Kidney (tissue), 14 donors: ENCODE data around the gene CELF4. TPM values are rescaled to one million over a fixed set of nuclear protein-coding genes. Genes with fewer than 3 reads are reported as not detected.

Experiments used
- DNase-seq, 5 donors: peaks; one replicate each; pipeline ENCODE4 v3.0.0-alpha.2; 2013 to 2020
- FAIRE-seq: peaks from 2 replicates; lab custom pipeline; 2012; peaks lifted over from hg19 to GRCh38; lab: Jason Lieb, UNC
- H3K27ac ChIP-seq, 2 donors: one replicate each; pipeline ENCODE4 v1.7.0; 2013; ENCODE audit warnings: low read depth in 2 of 2, low read length in 2 of 2, inconsistent platforms in 1 of 2
- H3K27me3 ChIP-seq: one replicate; pipeline ENCODE4 v1.7.1; 2013; ENCODE audit warnings: low read length, inconsistent platforms; ENCODE audit not compliant: control insufficient read depth, insufficient read depth
- H3K36me3 ChIP-seq, 3 donors: one replicate each; pipeline versions ENCODE4 v1.7.0 to v1.7.1; 2013; ENCODE audit warnings: low read length in 3 of 3, control low read depth in 1 of 3, inconsistent platforms in 1 of 3; ENCODE audit not compliant: insufficient read depth in 3 of 3, control insufficient read depth in 2 of 3
- H3K4me1 ChIP-seq, 3 donors: one replicate each; pipeline versions ENCODE4 v1.7.0 to v1.7.1; 2013; ENCODE audit warnings: low read length in 3 of 3, inconsistent platforms in 1 of 3, low read depth in 1 of 3; ENCODE audit not compliant: control insufficient read depth in 2 of 3, insufficient read depth in 2 of 3
- H3K4me3 ChIP-seq, 3 donors: one replicate each; pipeline versions ENCODE4 v1.7.0 to v1.8.1; 2013; ENCODE audit warnings: low read length in 3 of 3, control low read depth in 1 of 3, inconsistent platforms in 1 of 3
- H3K9ac ChIP-seq, 3 donors: one replicate each; pipeline versions ENCODE4 v1.7.0 to v1.7.1; 2013; ENCODE audit warnings: low read length in 3 of 3, control low read depth in 1 of 3, inconsistent platforms in 1 of 3
- H3K9me3 ChIP-seq, 3 donors: one replicate each; pipeline versions ENCODE4 v1.7.0 to v1.7.1; 2013; ENCODE audit warnings: low read length in 3 of 3, control low read depth in 1 of 3, inconsistent platforms in 1 of 3; ENCODE audit not compliant: control insufficient read depth in 2 of 3, insufficient read depth in 1 of 3
- CTCF ChIP-seq: IDR thresholded peaks from 3 replicates; pipeline ENCODE4 v1.5.1; 2012; ENCODE audit warnings: mild to moderate bottlenecking, moderate library complexity, borderline replicate concordance; ENCODE audit not compliant: insufficient read depth; ENCODE audit errors: extremely low read depth
- intact Hi-C: fragments of 100-400 bp; cut with DNase I; formaldehyde crosslinking; loops from one replicate; pipeline ENCODE4 v1.11.1; 2022
- polyA plus RNA-seq: library from polyadenylated mRNA; stranded (reverse); fragments of 350-450 nt; fragmentation: Illumina TruSeq; extraction: RNeasy Lipid Tissue Mini Kit (QIAGEN cat#74804); gene quantifications from one replicate; pipeline ENCODE4 v1.2.3, GENCODE V29; 2014; ENCODE audit warnings: low read depth, low replicate concordance; ENCODE audit not compliant: insufficient read depth
- total RNA-seq: library from RNA; stranded (reverse); fragmentation: NEBNext Ultra II Directional; extraction: Animal tissue kit (Norgen Biotek cat#: 25700); gene quantifications from one replicate; pipeline ENCODE4 v1.2.1, GENCODE V29; 2021
- donor health status: control.
- donor health status: control.
- donor health status: control.
- donor health status: control.
- donor health status: control.
- donor health status: DM: yes; HTN: yes; CAD: no.
- donor health status: Normal renal cell carcinoma (clear cell type).

The CELF4 gene
- total and polyA plus RNA-seq, 2 donors from 2014 or later = 0.85 to 1.5 TPM

GRCh38 chr18:37584952-37585695 lies 19.5 kb upstream of the CELF4 start:
- intact Hi-C loops = no loop called here
- peaks cover 0 to under 1% (median 0%) of the 10 kb centered on the region in 3 donors for H3K9me3 ChIP-seq
- H3K27me3 ChIP-seq = no peaks in the 10 kb centered on the region
- no peak overlapping the region for H3K9ac ChIP-seq
- no peaks in the 10 kb centered on the region for H3K4me1 ChIP-seq
- no peaks in the 10 kb centered on the region for H3K36me3 ChIP-seq
- H3K4me3 ChIP-seq = no peak overlapping the region
- no peak overlapping the region for H3K27ac ChIP-seq
- TF ChIP-seq CTCF = no peak
- DNase-seq (no peak), FAIRE-seq (no peak)

DNA sequence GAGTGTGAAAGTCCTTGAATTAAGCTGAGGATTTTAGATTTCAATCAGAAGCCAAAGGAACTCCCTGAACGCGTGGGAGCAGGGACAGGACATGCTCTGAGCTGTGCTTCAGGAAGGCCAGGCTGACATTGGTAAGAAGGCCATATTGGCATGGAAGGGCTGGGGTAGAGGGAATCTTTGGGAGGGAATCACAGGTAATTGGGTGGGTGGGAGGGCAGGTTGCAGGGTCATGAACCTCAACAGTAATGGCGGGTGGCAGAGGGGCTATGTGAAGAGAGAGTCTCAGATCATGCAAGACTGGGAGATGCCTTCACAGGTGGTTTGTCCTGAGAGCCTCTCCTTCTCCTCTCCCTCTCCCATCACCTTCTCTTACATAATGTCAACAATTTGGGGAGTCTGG lies 18.6 kb upstream of the CELF4 start:
- no peaks in the 10 kb centered on the region for H3K36me3 ChIP-seq
- FAIRE-seq (no peak), DNase-seq (no peak)
- no peaks in the 10 kb centered on the region for H3K9me3 ChIP-seq
- intact Hi-C loops = no loop called here
- H3K4me3 ChIP-seq = no peak overlapping the region
- TF ChIP-seq CTCF = no peak
- H3K27me3 ChIP-seq = no peaks in the 10 kb centered on the region
- no peak overlapping the region for H3K27ac ChIP-seq
- H3K4me1 ChIP-seq = peaks cover 0 to 2% (median under 1%) of the 10 kb centered on the region in 3 donors
- no peak overlapping the region for H3K9ac ChIP-seq

- H3K36me3 ChIP-seq = no peaks in the 10 kb centered on the region
- no peak overlapping the region for H3K27ac ChIP-seq
- DNase-seq = no peak
- H3K4me1 ChIP-seq = peaks cover 0 to 6% (median 3%) of the 10 kb centered on the region in 3 donors
- H3K27me3 ChIP-seq = no peaks in the 10 kb centered on the region
- no peak overlapping the region for H3K9ac ChIP-seq
- FAIRE-seq = no peak
- no peaks in the 10 kb centered on the region for H3K9me3 ChIP-seq
- intact Hi-C loops = no loop called here
- no peak for TF ChIP-seq CTCF
- H3K4me3 ChIP-seq = no peak overlapping the region
Observed at GRCh38 chr18:37582261-37582660, 16.7 kb upstream of the CELF4 start.
